Upper lobe of right lung (tissue), 1 donor: ENCODE results near the gene SLC23A2. TPM values are rescaled to one million over a fixed set of nuclear protein-coding genes. Genes with fewer than 3 reads are reported as not detected.
"Not testable (repeated sequence)": the region's sequence is repeated elsewhere in the genome, so short reads cannot be mapped to it uniquely, and the experiment has no call there.

Source experiments
- ATAC-seq: fragments of 200-7000 bp; cut with Tn5 transposase; one replicate; pipeline ENCODE4 v1.9.1; 2020; ENCODE audit warnings: mild to moderate bottlenecking, moderate library complexity
- DNase-seq: peaks from one replicate; pipeline ENCODE4 v3.0.0-alpha.2; 2020
- H3K27ac ChIP-seq: fragments of 200-600 bp; one replicate; pipeline ENCODE4 v1.8.0; 2022
- H3K27me3 ChIP-seq: fragments of 200-600 bp; one replicate; pipeline ENCODE4 v1.8.0; 2022; ENCODE audit warnings: mild to moderate bottlenecking
- H3K36me3 ChIP-seq: fragments of 200-600 bp; one replicate; pipeline ENCODE4 v1.8.0; 2022
- H3K4me1 ChIP-seq: fragments of 200-600 bp; one replicate; pipeline ENCODE4 v1.8.0; 2022
- H3K4me3 ChIP-seq: fragments of 200-600 bp; one replicate; pipeline ENCODE4 v1.8.0; 2022; ENCODE audit warnings: mild to moderate bottlenecking
- H3K9me3 ChIP-seq: fragments of 200-600 bp; one replicate; pipeline ENCODE4 v1.8.0; 2022
- CTCF ChIP-seq: fragments of 200-600 bp; IDR thresholded peaks from one replicate; pipeline ENCODE4 v1.8.0; 2022; ENCODE audit warnings: antibody characterized with exemption
- intact Hi-C: fragments of 100-400 bp; cut with DNase I; formaldehyde crosslinking; loops from one replicate; pipeline ENCODE4 v1.11.0; 2022
- total RNA-seq: library from RNA; stranded (reverse); fragmentation: NEBNext Ultra II Directional; extraction: Animal tissue kit (Norgen Biotek cat#: 25700); gene quantifications from one replicate; pipeline ENCODE4 v1.2.1, GENCODE V29; 2021
- donor health status: DM: no; HTN: yes; CAD: no; lungs with severe emphysema.

SLC23A2 gene
- total RNA-seq, 1 donor from 2014 or later = 26.2 TPM

- Histone ChIP-seq H3K27me3 (no peaks in the 10 kb centered on the region), H3K9me3 (no peaks in the 10 kb centered on the region), H3K27ac (no peak overlapping the region), H3K36me3 (peaks cover 8% of the 10 kb centered on the region), H3K4me3 (no peak overlapping the region), H3K4me1 (peaks cover 3% of the 10 kb centered on the region)
- no peak for ATAC-seq
- no peak for DNase-seq
- no peak for TF ChIP-seq CTCF
- intact Hi-C loops = no loop called here
These were observed 77.3 kb downstream of the SLC23A2 start for GRCh38 chr20:4924032-4924431.

GRCh38 chr20:4922186-4922585, 79.1 kb downstream of the SLC23A2 start:
- intact Hi-C loops = no loop called here
- TF ChIP-seq CTCF = no peak
- DNase-seq (no peak), ATAC-seq (peak; percentile 45)
- Histone ChIP-seq H3K36me3 (no peaks in the 10 kb centered on the region), H3K27me3 (no peaks in the 10 kb centered on the region), H3K4me1 (peaks cover 18% of the 10 kb centered on the region), H3K27ac (no peak overlapping the region), H3K4me3 (no peak overlapping the region), H3K9me3 (no peaks in the 10 kb centered on the region)

- H3K4me3 ChIP-seq, intact Hi-C loops, H3K27ac ChIP-seq, ATAC-seq, H3K9me3 ChIP-seq, H3K27me3 ChIP-seq, H3K36me3 ChIP-seq, DNase-seq: not testable (repeated sequence)
- peaks cover 23% of the 10 kb centered on the region for H3K4me1 ChIP-seq
These were observed 80.0 kb downstream of the SLC23A2 start for GRCh38 chr20:4921271-4921670.

GRCh38 chr20:4920655-4921054, 80.7 kb downstream of the SLC23A2 start:
- intact Hi-C loops = no loop called here
- no peak for DNase-seq
- H3K36me3 ChIP-seq = no peaks in the 10 kb centered on the region
- H3K27me3 ChIP-seq = no peaks in the 10 kb centered on the region
- H3K9me3 ChIP-seq = no peaks in the 10 kb centered on the region
- TF ChIP-seq CTCF = no peak
- H3K27ac ChIP-seq = no peak overlapping the region
- peaks cover 23% of the 10 kb centered on the region for H3K4me1 ChIP-seq
- no peak for ATAC-seq
- no peak overlapping the region for H3K4me3 ChIP-seq

GRCh38 chr20:4920131-4920530, 81.2 kb downstream of the SLC23A2 start:
- no peaks in the 10 kb centered on the region for H3K36me3 ChIP-seq
- DNase-seq (no peak), ATAC-seq (no peak)
- intact Hi-C loops = no loop called here
- no peak overlapping the region for H3K4me3 ChIP-seq
- H3K9me3 ChIP-seq = no peaks in the 10 kb centered on the region
- no peaks in the 10 kb centered on the region for H3K27me3 ChIP-seq
- H3K4me1 ChIP-seq = peaks cover 23% of the 10 kb centered on the region
- no peak overlapping the region for H3K27ac ChIP-seq
- no peak for TF ChIP-seq CTCF

- no peak for TF ChIP-seq CTCF
- DNase-seq = no peak
- intact Hi-C loops = no loop called here
- H3K27me3 ChIP-seq = no peaks in the 10 kb centered on the region
- H3K27ac ChIP-seq = no peak overlapping the region
- no peaks in the 10 kb centered on the region for H3K36me3 ChIP-seq
- peak; percentile 32 for ATAC-seq
- peaks cover 23% of the 10 kb centered on the region for H3K4me1 ChIP-seq
- no peak overlapping the region for H3K4me3 ChIP-seq
- H3K9me3 ChIP-seq = no peaks in the 10 kb centered on the region
These were observed 82.1 kb downstream of the SLC23A2 start for GRCh38 chr20:4919047-4919704.
